GM12873 (cell line): Measurements from ENCODE around the gene KLHL3.
A peak's percentile ranks its signal among the peaks of the same experiment; 100 is the strongest.

Experiments used
- CTCF ChIP-seq: IDR thresholded peaks from 2 replicates; pipeline ENCODE4 v1.5.1; 2012; ENCODE audit warnings: low read depth, mild to moderate bottlenecking, moderate library complexity, low read length, control low read depth; ENCODE audit not compliant: insufficient read depth; ENCODE audit errors: missing control alignments

The KLHL3 gene

GRCh38 chr5:137752905-137753690 is 17.2 kb upstream of the KLHL3 start:
- TF ChIP-seq CTCF = no peak

- TF ChIP-seq CTCF = peak; percentile 74
These were observed 16.1 kb upstream of the KLHL3 start for GRCh38 chr5:137751869-137752491.

- no peak for TF ChIP-seq CTCF
These were observed 14.5 kb upstream of the KLHL3 start for GRCh38 chr5:137750436-137750835.

- peak; percentile 7 for TF ChIP-seq CTCF
These were observed 12.0 kb upstream of the KLHL3 start for GRCh38 chr5:137747848-137748247.

GRCh38 chr5:137743031-137743640 is 7.2 kb upstream of the KLHL3 start:
- peak; percentile 72 for TF ChIP-seq CTCF

- TF ChIP-seq CTCF = no peak
These were observed 5.8 kb upstream of the KLHL3 start for GRCh38 chr5:137741718-137742117.

GRCh38 chr5:137739737-137740136 is 3.8 kb upstream of the KLHL3 start:
- TF ChIP-seq CTCF = no peak
